BE2C (cell line): ENCODE measurements around the gene USP24.

ENCODE experiments used
- DNase-seq: peaks from one replicate; pipeline ENCODE4 v3.0.0-alpha.2; 2020
- H3K27me3 ChIP-seq: fragments of 250-450 bp; sonication (Bioruptor Pico); 2 replicates; pipeline ENCODE4 v1.5.1; 2020; ENCODE audit warnings: mild to moderate bottlenecking
- H3K36me3 ChIP-seq: fragments of 250-450 bp; sonication (Bioruptor Pico); 2 replicates; pipeline ENCODE4 v1.5.1; 2020; ENCODE audit warnings: mild to moderate bottlenecking
- H3K4me1 ChIP-seq: fragments of 250-450 bp; sonication (Bioruptor Pico); 2 replicates; pipeline ENCODE4 v1.5.1; 2020
- H3K4me3 ChIP-seq: 2 replicates; pipeline ENCODE4 v1.5.1; 2011; ENCODE audit warnings: low read depth, low read length
- H3K9me3 ChIP-seq: fragments of 250-450 bp; sonication (Bioruptor Pico); 2 replicates; pipeline ENCODE4 v1.5.1; 2020
- CTCF ChIP-seq: IDR thresholded peaks from 2 replicates; pipeline ENCODE4 v1.5.1; 2012; ENCODE audit warnings: mild to moderate bottlenecking, low read depth, low read length

The USP24 gene

GRCh38 chr1:55040933-55041494, 174.2 kb downstream of the USP24 start:
- Histone ChIP-seq H3K27me3 (peaks cover 26% of the 10 kb centered on the region), H3K9me3 (no peaks in the 10 kb centered on the region), H3K36me3 (no peaks in the 10 kb centered on the region), H3K4me1 (no peaks in the 10 kb centered on the region), H3K4me3 (no peak overlapping the region)
- no peak for DNase-seq
- no peak for TF ChIP-seq CTCF

- no peak for TF ChIP-seq CTCF
- Histone ChIP-seq H3K4me3 (no peak overlapping the region), H3K9me3 (no peaks in the 10 kb centered on the region), H3K27me3 (peaks cover 26% of the 10 kb centered on the region), H3K4me1 (no peaks in the 10 kb centered on the region), H3K36me3 (no peaks in the 10 kb centered on the region)
- DNase-seq = no peak
These were observed 174.9 kb downstream of the USP24 start for GRCh38 chr1:55040083-55040932.

GRCh38 chr1:55039342-55040082, 175.7 kb downstream of the USP24 start, which contains the start of gene PCSK9:
TSS of gene PCSK9 (plus strand) at chr1:55039548. CDS start at chr1:55039838, 290 bp downstream.
- no peak for DNase-seq
- Histone ChIP-seq H3K4me3 (no peak within 1 kb of the TSS), H3K4me1 (no peaks in the 10 kb centered on the region), H3K36me3 (no peaks in the 10 kb centered on the region), H3K27me3 (peaks cover 26% of the 10 kb centered on the region), H3K9me3 (no peaks in the 10 kb centered on the region)
- TF ChIP-seq CTCF = no peak

- H3K27me3 ChIP-seq = peaks cover 26% of the 10 kb centered on the region
- H3K4me3 ChIP-seq = no peak overlapping the region
- DNase-seq = no peak
- H3K4me1 ChIP-seq = no peaks in the 10 kb centered on the region
- no peaks in the 10 kb centered on the region for H3K36me3 ChIP-seq
- H3K9me3 ChIP-seq = no peaks in the 10 kb centered on the region
- TF ChIP-seq CTCF = no peak
These were observed 176.2 kb downstream of the USP24 start for GRCh38 chr1:55038974-55039341.

GRCh38 chr1:55038552-55038838, 176.7 kb downstream of the USP24 start:
- H3K9me3 ChIP-seq = no peaks in the 10 kb centered on the region
- no peaks in the 10 kb centered on the region for H3K4me1 ChIP-seq
- H3K27me3 ChIP-seq = peaks cover 26% of the 10 kb centered on the region
- H3K36me3 ChIP-seq = no peaks in the 10 kb centered on the region
- no peak for TF ChIP-seq CTCF
- no peak overlapping the region for H3K4me3 ChIP-seq
- DNase-seq = no peak
